Aorta (tissue), 5 donors: ENCODE measurements around the gene NDC1. TPM values are rescaled to one million over a fixed set of nuclear protein-coding genes. Genes with fewer than 3 reads are reported as not detected.
"Not testable (repeated sequence)": the region's sequence is repeated elsewhere in the genome, so short reads cannot be mapped to it uniquely, and the experiment has no call there.

ENCODE experiments used
- ATAC-seq: fragments of 200-7000 bp; cut with Tn5 transposase; one replicate; pipeline ENCODE4 v1.9.1; 2022; ENCODE audit warnings: moderate library complexity; ENCODE audit not compliant: low FRiP score
- DNase-seq, 2 donors: peaks; one replicate each; pipeline ENCODE4 v3.0.0-alpha.2; 2020
- H3K27ac ChIP-seq, 2 donors: one replicate each; pipeline ENCODE4 v1.5.1; 2013; ENCODE audit warnings: low read length in 2 of 2, mild to moderate bottlenecking in 2 of 2, moderate library complexity in 2 of 2, control low read depth in 1 of 2, inconsistent platforms in 1 of 2, low read depth in 1 of 2
- H3K27me3 ChIP-seq, 2 donors: one replicate each; pipeline ENCODE4 v1.6.1; 2013; ENCODE audit warnings: control low read depth in 1 of 2, low read length in 1 of 2, mild to moderate bottlenecking in 1 of 2, moderate library complexity in 1 of 2; ENCODE audit not compliant: insufficient read depth in 2 of 2, control insufficient read depth in 1 of 2
- H3K36me3 ChIP-seq, 2 donors: one replicate each; pipeline ENCODE4 v1.6.1; 2013; ENCODE audit warnings: control low read depth in 1 of 2, low read length in 1 of 2, mild to moderate bottlenecking in 1 of 2; ENCODE audit not compliant: insufficient read depth in 2 of 2, control insufficient read depth in 1 of 2
- H3K4me1 ChIP-seq, 2 donors: one replicate each; pipeline ENCODE4 v1.6.1; 2013; ENCODE audit warnings: low read length in 2 of 2, control low read depth in 1 of 2, mild to moderate bottlenecking in 1 of 2, moderate library complexity in 1 of 2; ENCODE audit not compliant: insufficient read depth in 2 of 2, control insufficient read depth in 1 of 2
- H3K4me3 ChIP-seq, 2 donors: one replicate each; pipeline ENCODE4 v1.5.1; 2013; ENCODE audit warnings: low read length in 2 of 2, control low read depth in 1 of 2, mild to moderate bottlenecking in 1 of 2
- H3K9me3 ChIP-seq: one replicate; pipeline ENCODE4 v1.6.1; 2013; ENCODE audit warnings: mild to moderate bottlenecking, low read length; ENCODE audit not compliant: control insufficient read depth
- WGBS, 2 donors: extraction: QIAGEN DNeasy Blood & Tissue Kit; methylation state at CpG; one replicate each; pipeline ENCODE4 v1.1.7; 2013; 5-methylcytosine and 5-hydroxymethylcytosine counted together
- intact Hi-C, 2 donors: fragments of 100-400 bp; cut with DNase I; formaldehyde crosslinking; loops; one replicate each; pipeline versions ENCODE4 v1.14.2 to v1.15.0; 2022
- polyA plus RNA-seq, 2 donors: library from polyadenylated mRNA; stranded (reverse); fragments of 200-250 nt; gene quantifications; one replicate each; pipeline ENCODE4 v1.2.3, GENCODE V29; 2013
- total RNA-seq, 2 donors: library from RNA; stranded (reverse); fragmentation: NEBNext Ultra II Directional; extraction: Animal tissue kit (Norgen Biotek cat#: 25700); gene quantifications; one replicate each; pipeline ENCODE4 v1.2.1, GENCODE V29; 2021
- donor health status: healthy with polysubstance abuse.
- donor health status: Bipolar disorder and iron deficiency.
- donor health status: DM: no; HTN: no; CAD: no.
- donor health status: DM: no; HTN: no; CAD: no.
- donor health status: DM: yes; HTN: yes; CAD: no.

Gene NDC1
- total and polyA plus RNA-seq, 4 donors, result 2.6 to 6.9 (median 5.1) TPM

GRCh38 chr1:53769184-53769583 is 68.9 kb downstream of the NDC1 start:
- 92 to 97% methylated on average over 1 of the region's 1 CpG for WGBS, 2 donors
- Histone ChIP-seq H3K4me1 (no peaks in the 10 kb centered on the region), H3K36me3 (peaks cover 0 to 4% of the 10 kb centered on the region in 2 donors), H3K4me3 (no peak overlapping the region), H3K27me3 (no peaks in the 10 kb centered on the region), H3K27ac (no peak overlapping the region), H3K9me3 (no peaks in the 10 kb centered on the region)
- ATAC-seq (no peak), DNase-seq (no peak)
- intact Hi-C loops, result no loop called here

- no peaks in the 10 kb centered on the region for H3K9me3 ChIP-seq
- intact Hi-C loops, result no loop called here
- DNase-seq (no peak), ATAC-seq (no peak)
- 55 to 56% methylated on average over 3 of the region's 3 CpGs for WGBS, 2 donors
- H3K4me1 ChIP-seq, result no peaks in the 10 kb centered on the region
- H3K4me3 ChIP-seq, result no peak overlapping the region
- H3K36me3 ChIP-seq, result peaks cover 0 to 4% of the 10 kb centered on the region in 2 donors
- no peaks in the 10 kb centered on the region for H3K27me3 ChIP-seq
- H3K27ac ChIP-seq, result no peak overlapping the region
Measured at GRCh38 chr1:53766831-53767405, 71.2 kb downstream of the NDC1 start.

GRCh38 chr1:53766194-53766742 is 71.8 kb downstream of the NDC1 start:
- WGBS, 2 donors, result 89 to 91% methylated on average over 3 of the region's 3 CpGs
- Histone ChIP-seq H3K27ac (no peak overlapping the region), H3K4me3 (no peak overlapping the region), H3K9me3 (no peaks in the 10 kb centered on the region), H3K36me3 (peaks cover 0 to 4% of the 10 kb centered on the region in 2 donors), H3K27me3 (no peaks in the 10 kb centered on the region), H3K4me1 (no peaks in the 10 kb centered on the region)
- ATAC-seq (no peak), DNase-seq (no peak)
- intact Hi-C loops, result no loop called here

DNA sequence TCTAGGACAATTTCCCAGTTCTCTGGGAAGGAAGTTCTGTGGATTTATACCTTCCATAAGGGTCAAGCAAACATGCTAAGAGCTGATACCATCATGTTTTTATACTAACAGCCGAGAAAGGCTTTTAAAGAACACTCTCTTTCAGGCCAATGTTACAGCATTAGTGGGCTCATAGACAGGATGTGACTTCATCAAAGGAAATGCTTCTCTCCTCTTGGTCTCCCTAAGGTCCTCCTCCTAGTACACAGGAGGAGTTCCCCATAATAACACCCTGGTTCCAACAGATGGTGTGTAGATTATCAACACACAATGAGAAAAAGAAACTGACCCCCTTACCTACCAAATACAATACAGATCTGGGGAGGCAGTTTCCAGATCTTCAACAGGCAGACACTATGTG is 72.4 kb downstream of the NDC1 start:
- no peak overlapping the region for H3K27ac ChIP-seq
- no peaks in the 10 kb centered on the region for H3K9me3 ChIP-seq
- intact Hi-C loops, result no loop called here
- no peak for DNase-seq
- no peaks in the 10 kb centered on the region for H3K27me3 ChIP-seq
- no peak for ATAC-seq
- peaks cover 0 to 4% of the 10 kb centered on the region in 2 donors for H3K36me3 ChIP-seq
- WGBS, 2 donors, result 77 to 88% methylated on average over 1 of the region's 1 CpG
- H3K4me1 ChIP-seq, result no peaks in the 10 kb centered on the region
- no peak overlapping the region for H3K4me3 ChIP-seq

DNA sequence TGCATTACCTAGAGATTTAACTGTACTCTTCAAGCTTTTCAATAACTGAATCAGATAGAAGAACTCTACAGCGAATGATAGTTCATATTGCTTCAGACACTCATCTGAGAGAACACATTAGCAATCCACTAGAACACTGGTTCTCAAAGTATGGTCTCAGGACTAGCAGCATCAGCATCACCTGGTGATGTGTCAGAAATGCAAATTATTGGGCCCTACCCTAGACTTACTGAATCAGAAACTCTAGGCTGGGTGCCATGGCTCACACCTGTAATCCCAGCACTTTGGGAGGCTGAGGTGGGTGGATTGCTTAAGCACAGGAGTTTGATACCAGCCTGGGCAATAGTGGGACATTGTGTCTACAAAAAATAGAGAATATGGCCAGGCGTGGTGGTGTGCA is 74.2 kb downstream of the NDC1 start:
- ATAC-seq (no peak), DNase-seq (no peak)
- Histone ChIP-seq H3K27me3 (no peaks in the 10 kb centered on the region), H3K9me3 (no peaks in the 10 kb centered on the region), H3K4me3 (no peak overlapping the region), H3K36me3 (peaks cover 0 to 1% of the 10 kb centered on the region in 2 donors), H3K27ac (no peak overlapping the region), H3K4me1 (no peaks in the 10 kb centered on the region)
- 94 to 97% methylated on average over 2 of the region's 2 CpGs for WGBS, 2 donors
- intact Hi-C loops, result no loop called here

- no peaks in the 10 kb centered on the region for H3K36me3 ChIP-seq
- ATAC-seq (no peak), DNase-seq (no peak)
- intact Hi-C loops, result no loop called here
- no peaks in the 10 kb centered on the region for H3K27me3 ChIP-seq
- H3K27ac ChIP-seq, result no peak overlapping the region
- WGBS, 2 donors, result 94 to 96% methylated on average over 4 of the region's 4 CpGs
- no peaks in the 10 kb centered on the region for H3K9me3 ChIP-seq
- no peaks in the 10 kb centered on the region for H3K4me1 ChIP-seq
- H3K4me3 ChIP-seq, result no peak overlapping the region
Measured at GRCh38 chr1:53763461-53763860, 74.6 kb downstream of the NDC1 start.

DNA sequence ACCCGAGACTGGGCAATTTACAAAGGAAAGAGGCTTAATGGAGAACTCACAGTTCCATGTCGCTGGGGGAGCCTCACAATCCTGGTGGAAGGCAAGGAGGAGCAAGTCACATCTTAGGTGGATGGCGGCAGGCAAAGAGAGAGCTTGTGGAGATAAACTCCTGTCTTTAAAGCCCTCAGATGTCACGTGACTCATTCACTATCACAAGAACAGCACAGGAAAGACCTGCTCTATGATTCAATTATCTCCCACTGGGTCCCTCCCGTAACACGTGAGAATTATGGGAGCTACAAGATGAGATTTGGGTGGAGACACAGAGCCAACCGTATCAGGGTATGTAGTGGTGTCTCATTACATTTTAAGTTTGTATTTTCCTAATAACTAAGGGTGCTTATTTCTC is 77.6 kb downstream of the NDC1 start:
- DNase-seq, H3K27ac ChIP-seq, H3K4me1 ChIP-seq, intact Hi-C loops, H3K36me3 ChIP-seq, ATAC-seq, H3K27me3 ChIP-seq, H3K4me3 ChIP-seq, H3K9me3 ChIP-seq: not testable (repeated sequence)
- WGBS, 2 donors, result 86 to 89% methylated on average over 7 of the region's 7 CpGs

DNA sequence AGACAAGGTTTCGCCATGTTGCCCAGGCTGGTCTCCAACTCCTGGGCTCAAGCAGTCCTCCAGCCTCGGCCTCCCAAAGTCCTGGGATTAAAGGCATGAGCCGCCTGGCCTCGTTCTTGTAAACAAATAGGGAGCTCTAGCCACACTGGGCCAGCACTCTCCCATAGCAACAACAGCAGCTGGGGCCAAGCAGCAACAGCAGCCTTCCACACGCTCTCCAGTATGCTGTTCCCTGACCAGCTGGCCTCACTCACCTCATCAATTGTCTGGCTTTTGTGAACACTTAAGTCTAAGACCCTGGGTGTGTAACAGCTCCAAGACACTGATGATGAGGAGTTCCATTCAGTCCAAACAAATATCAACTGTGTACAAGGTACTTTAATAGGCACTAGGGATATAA is 82.2 kb downstream of the NDC1 start:
- H3K36me3 ChIP-seq, result no peaks in the 10 kb centered on the region
- H3K4me3 ChIP-seq, result no peak overlapping the region
- no peaks in the 10 kb centered on the region for H3K4me1 ChIP-seq
- H3K27ac ChIP-seq, result no peak overlapping the region
- DNase-seq (no peak), ATAC-seq (no peak)
- no peaks in the 10 kb centered on the region for H3K9me3 ChIP-seq
- 87 to 88% methylated on average over 5 of the region's 5 CpGs for WGBS, 2 donors
- no peaks in the 10 kb centered on the region for H3K27me3 ChIP-seq
- intact Hi-C loops, result loop anchor here in 1 of 2 donors (2.0 kb wide), 1 partner anchor 269 kb away; no protein-coding TSS in a partner anchor
